NAMALWA (cell line): ENCODE measurements around the gene AGAP1.

Experiments used
- DNase-seq: peaks from one replicate; pipeline ENCODE4 v3.0.0-alpha.2; 2015; ENCODE audit warnings: low spot score

AGAP1 gene

GRCh38 chr2:235493775-235494715, at the start of gene AGAP1:
AGAP1 (plus strand) TSS chr2:235494043.
- no peak for DNase-seq

- no peak for DNase-seq
Observed at GRCh38 chr2:235444101-235444597, 49.7 kb upstream of the AGAP1 start.

- DNase-seq, result no peak
Observed at GRCh38 chr2:235445116-235445515, 48.7 kb upstream of the AGAP1 start.

- DNase-seq, result no peak
Observed at GRCh38 chr2:235446082-235446481, 47.8 kb upstream of the AGAP1 start.

- no peak for DNase-seq
Observed at GRCh38 chr2:235447210-235447609, 46.6 kb upstream of the AGAP1 start.

- DNase-seq, result no peak
Observed at GRCh38 chr2:235449568-235449967, 44.3 kb upstream of the AGAP1 start.

GRCh38 chr2:235453605-235454151, 40.2 kb upstream of the AGAP1 start:
- no peak for DNase-seq

- DNase-seq, result no peak
Observed at GRCh38 chr2:235458839-235459273, 35.0 kb upstream of the AGAP1 start.

- DNase-seq, result no peak
Observed at GRCh38 chr2:235460548-235461047, 33.2 kb upstream of the AGAP1 start.

- no peak for DNase-seq
Observed at GRCh38 chr2:235461763-235462414, 32.0 kb upstream of the AGAP1 start.

- no peak for DNase-seq
Observed at GRCh38 chr2:235462415-235462790, 31.4 kb upstream of the AGAP1 start.

- DNase-seq, result no peak
Observed at GRCh38 chr2:235463893-235464292, 29.9 kb upstream of the AGAP1 start.

- DNase-seq, result no peak
Observed at GRCh38 chr2:235467588-235467987, 26.3 kb upstream of the AGAP1 start.

GRCh38 chr2:235468978-235469655, 24.7 kb upstream of the AGAP1 start:
- no peak for DNase-seq

- no peak for DNase-seq
Observed at GRCh38 chr2:235471186-235471747, 22.6 kb upstream of the AGAP1 start.

- no peak for DNase-seq
Observed at GRCh38 chr2:235472443-235472842, 21.4 kb upstream of the AGAP1 start.

GRCh38 chr2:235478609-235479008, 15.2 kb upstream of the AGAP1 start:
- no peak for DNase-seq

GRCh38 chr2:235479604-235480003, 14.2 kb upstream of the AGAP1 start:
- DNase-seq, result no peak

- no peak for DNase-seq
Observed at GRCh38 chr2:235480614-235481013, 13.2 kb upstream of the AGAP1 start.

- no peak for DNase-seq
Observed at GRCh38 chr2:235483313-235483712, 10.5 kb upstream of the AGAP1 start.

- no peak for DNase-seq
Observed at GRCh38 chr2:235485362-235485761, 8.5 kb upstream of the AGAP1 start.

GRCh38 chr2:235486729-235487128, 7.1 kb upstream of the AGAP1 start:
- DNase-seq, result no peak
